OCI-LY1 (cell line): ENCODE results near the gene FBRS.

Experiments
- H2AFZ ChIP-seq: fragments of 200-600 bp; sonication (generic), shearing (Covaris generic); 2 replicates; pipeline ENCODE4 v1.6.0; 2014; ENCODE audit warnings: antibody characterized with exemption, mild to moderate bottlenecking, low read length
- H3F3A ChIP-seq: fragments of 200-600 bp; sonication (generic), shearing (Covaris generic); 2 replicates; pipeline ENCODE4 v1.6.0; 2014; ENCODE audit warnings: mild to moderate bottlenecking, antibody characterized with exemption, low read length, moderate library complexity; ENCODE audit not compliant: insufficient read depth
- H3K27ac ChIP-seq: fragments of 200-600 bp; sonication (generic); 2 replicates; pipeline ENCODE4 v1.5.1; 2014; ENCODE audit warnings: low read length, mixed run types, mild to moderate bottlenecking, low read depth; ENCODE audit not compliant: poor library complexity, severe bottlenecking
- H3K27me3 ChIP-seq: fragments of 200-600 bp; sonication (generic); 2 replicates; pipeline ENCODE4 v1.6.0; 2014; ENCODE audit warnings: antibody characterized with exemption, mild to moderate bottlenecking, low read length, moderate library complexity; ENCODE audit not compliant: insufficient read depth
- H3K36me3 ChIP-seq: fragments of 200-600 bp; sonication (generic); 2 replicates; pipeline ENCODE4 v1.6.1; 2014; ENCODE audit warnings: mild to moderate bottlenecking, antibody characterized with exemption, low read length, moderate library complexity, mixed read lengths; ENCODE audit not compliant: insufficient read depth
- H3K4me1 ChIP-seq: fragments of 200-600 bp; sonication (generic); 2 replicates; pipeline ENCODE4 v1.5.1; 2014; ENCODE audit warnings: mild to moderate bottlenecking, low read length, moderate library complexity; ENCODE audit not compliant: insufficient read depth, severe bottlenecking
- H3K4me2 ChIP-seq: fragments of 200-600 bp; sonication (generic), shearing (Covaris generic); 2 replicates; pipeline ENCODE4 v1.6.1; 2014; ENCODE audit warnings: low read length
- H3K4me3 ChIP-seq: fragments of 200-600 bp; sonication (generic); 2 replicates; pipeline ENCODE4 v1.5.1; 2014; ENCODE audit warnings: low read length, low read depth, mild to moderate bottlenecking, mixed read lengths; ENCODE audit not compliant: poor library complexity, severe bottlenecking
- H3K79me2 ChIP-seq: fragments of 200-600 bp; shearing (Covaris generic); 2 replicates; pipeline ENCODE4 v1.6.1; 2016; ENCODE audit warnings: mixed run types, low read length, mixed read lengths; ENCODE audit not compliant: insufficient read depth
- H3K9ac ChIP-seq: fragments of 200-600 bp; sonication (generic), shearing (Covaris generic); 2 replicates; pipeline ENCODE4 v1.6.1; 2014; ENCODE audit warnings: mild to moderate bottlenecking, low read length, mixed read lengths
- H3K9me2 ChIP-seq: fragments of 200-600 bp; sonication (generic), shearing (Covaris generic); 2 replicates; pipeline ENCODE4 v1.6.1; 2014; ENCODE audit warnings: low read depth, mild to moderate bottlenecking, low read length, mixed read lengths
- H3K9me3 ChIP-seq: fragments of 200-600 bp; shearing (Covaris generic); 2 replicates; pipeline ENCODE4 v1.6.1; 2014; ENCODE audit warnings: low read length, mixed read lengths
- H4K20me1 ChIP-seq: fragments of 200-600 bp; sonication (generic), shearing (Covaris generic); 2 replicates; pipeline ENCODE4 v1.6.0; 2016; ENCODE audit warnings: mild to moderate bottlenecking, low read length; ENCODE audit not compliant: insufficient read depth
- CTCF ChIP-seq: fragments of 200-600 bp; sonication (generic), shearing (Covaris generic); IDR thresholded peaks from 2 replicates; pipeline ENCODE4 v1.5.1; 2017; ENCODE audit warnings: mild to moderate bottlenecking, antibody characterized with exemption, low read length, moderate library complexity, mixed read lengths
- EZH2 ChIP-seq: fragments of 200-600 bp; sonication (generic), shearing (Covaris generic); IDR thresholded peaks from 2 replicates; pipeline ENCODE4 v1.8.0; 2017; ENCODE audit warnings: borderline replicate concordance, mixed run types, mild to moderate bottlenecking, antibody characterized with exemption, low read length, moderate library complexity, mixed read lengths

The FBRS gene

DNA sequence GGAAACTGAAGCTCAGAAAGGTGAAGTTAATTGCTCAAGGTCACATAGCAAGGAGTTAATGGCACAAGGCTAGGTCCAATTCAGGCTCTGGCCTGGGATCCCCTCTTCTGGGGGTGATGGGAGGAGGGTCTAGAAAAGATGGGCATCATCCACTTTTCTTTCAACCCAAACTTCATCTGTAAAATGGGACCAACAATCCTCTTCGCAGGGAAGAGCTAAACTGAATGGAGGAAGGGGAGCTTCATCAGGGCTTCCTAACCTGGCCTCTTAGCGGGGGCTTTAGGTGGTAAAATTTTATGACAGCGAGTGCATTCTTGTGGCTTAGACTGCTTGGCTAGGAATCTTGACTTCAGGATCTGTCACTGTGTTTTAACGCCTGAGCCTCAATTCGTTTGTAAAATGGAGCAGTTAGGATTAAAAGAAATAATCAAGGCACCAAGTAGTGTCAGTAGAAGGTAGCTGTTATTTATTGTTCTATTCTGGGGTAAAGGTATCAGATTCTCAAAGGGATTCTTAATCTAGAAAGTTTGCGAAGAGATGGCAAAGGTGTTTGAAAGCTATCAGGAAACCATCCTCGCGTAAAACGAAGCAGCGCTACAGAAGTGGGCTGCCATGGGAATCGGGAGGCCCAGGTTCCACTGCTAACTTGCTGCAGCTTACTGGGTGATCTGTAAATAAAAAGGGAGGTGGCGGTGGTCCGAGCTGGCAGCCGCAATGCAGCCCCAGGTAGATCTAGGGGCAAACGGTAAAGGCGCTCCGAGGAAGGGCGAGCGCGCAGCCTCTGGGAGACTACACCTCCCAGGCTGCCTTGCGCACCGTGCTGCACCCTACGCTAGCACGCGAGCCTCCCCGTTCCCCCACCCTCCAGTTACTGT is 39.3 kb downstream of the FBRS start:
- peaks cover 24% of the 10 kb centered on the region for H3K4me1 ChIP-seq
- H4K20me1 ChIP-seq = no peaks in the 10 kb centered on the region
- H3K4me2 ChIP-seq = peak overlapping the region; percentile 88
- no peaks in the 10 kb centered on the region for H3F3A ChIP-seq
- H3K9ac ChIP-seq = peak overlapping the region; percentile 90
- peak overlapping the region; percentile 95 for H3K27ac ChIP-seq
- H3K9me2 ChIP-seq = no peaks in the 10 kb centered on the region
- peaks cover 23% of the 10 kb centered on the region for H3K79me2 ChIP-seq
- H3K4me3 ChIP-seq = peak overlapping the region; percentile 74
- H3K27me3 ChIP-seq = no peaks in the 10 kb centered on the region
- H2AFZ ChIP-seq = no peak overlapping the region
- H3K9me3 ChIP-seq = no peaks in the 10 kb centered on the region
- TF ChIP-seq EZH2 (no peak), CTCF (no peak)
- H3K36me3 ChIP-seq = peaks cover 27% of the 10 kb centered on the region

DNA sequence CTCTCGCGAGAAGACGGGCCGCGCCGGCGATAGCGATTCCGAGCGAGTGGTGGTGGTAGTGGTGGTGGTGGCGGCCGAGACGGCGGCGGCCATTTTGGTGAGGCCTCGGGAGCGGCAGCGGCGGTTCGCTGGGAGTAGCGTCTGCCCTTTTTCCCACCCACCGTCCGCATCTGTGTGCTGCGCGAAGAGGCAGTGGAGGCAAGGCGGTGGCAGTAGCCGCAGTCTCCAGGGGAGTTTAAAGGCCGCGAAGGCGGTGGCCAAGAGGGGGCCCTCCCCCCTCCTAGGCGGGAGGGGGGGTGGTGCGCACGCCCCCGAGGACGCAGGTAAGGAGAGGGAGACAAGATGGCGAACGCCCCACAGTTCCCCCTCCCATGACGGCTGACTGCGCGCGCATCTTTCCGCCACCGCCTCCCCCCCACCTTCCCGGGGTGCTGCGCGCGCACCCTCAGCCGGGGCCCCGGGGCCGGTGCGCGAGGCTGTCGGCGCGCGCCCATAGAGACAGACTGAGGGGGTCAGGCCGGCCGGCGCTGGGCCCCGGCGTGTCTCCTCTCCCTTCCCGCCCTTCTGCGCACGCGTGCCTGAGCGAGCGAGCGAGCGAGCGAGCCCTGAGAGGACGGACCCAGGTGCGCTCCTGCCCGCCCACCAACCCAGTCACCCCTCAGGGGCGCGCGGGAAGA is 40.0 kb downstream of the FBRS start:
- TF ChIP-seq CTCF (no peak), EZH2 (no peak)
- Histone ChIP-seq H4K20me1 (no peaks in the 10 kb centered on the region), H3K9me3 (no peaks in the 10 kb centered on the region), H3K27ac (peak overlapping the region; percentile 95), H3K4me3 (peak overlapping the region; percentile 74), H3K27me3 (no peaks in the 10 kb centered on the region), H3K79me2 (peaks cover 23% of the 10 kb centered on the region), H3K4me1 (peaks cover 24% of the 10 kb centered on the region), H3K9me2 (no peaks in the 10 kb centered on the region), H3K36me3 (peaks cover 31% of the 10 kb centered on the region), H2AFZ (no peak overlapping the region), H3K4me2 (peak overlapping the region; percentile 88), H3K9ac (peak overlapping the region; percentile 90), H3F3A (no peaks in the 10 kb centered on the region)

DNA sequence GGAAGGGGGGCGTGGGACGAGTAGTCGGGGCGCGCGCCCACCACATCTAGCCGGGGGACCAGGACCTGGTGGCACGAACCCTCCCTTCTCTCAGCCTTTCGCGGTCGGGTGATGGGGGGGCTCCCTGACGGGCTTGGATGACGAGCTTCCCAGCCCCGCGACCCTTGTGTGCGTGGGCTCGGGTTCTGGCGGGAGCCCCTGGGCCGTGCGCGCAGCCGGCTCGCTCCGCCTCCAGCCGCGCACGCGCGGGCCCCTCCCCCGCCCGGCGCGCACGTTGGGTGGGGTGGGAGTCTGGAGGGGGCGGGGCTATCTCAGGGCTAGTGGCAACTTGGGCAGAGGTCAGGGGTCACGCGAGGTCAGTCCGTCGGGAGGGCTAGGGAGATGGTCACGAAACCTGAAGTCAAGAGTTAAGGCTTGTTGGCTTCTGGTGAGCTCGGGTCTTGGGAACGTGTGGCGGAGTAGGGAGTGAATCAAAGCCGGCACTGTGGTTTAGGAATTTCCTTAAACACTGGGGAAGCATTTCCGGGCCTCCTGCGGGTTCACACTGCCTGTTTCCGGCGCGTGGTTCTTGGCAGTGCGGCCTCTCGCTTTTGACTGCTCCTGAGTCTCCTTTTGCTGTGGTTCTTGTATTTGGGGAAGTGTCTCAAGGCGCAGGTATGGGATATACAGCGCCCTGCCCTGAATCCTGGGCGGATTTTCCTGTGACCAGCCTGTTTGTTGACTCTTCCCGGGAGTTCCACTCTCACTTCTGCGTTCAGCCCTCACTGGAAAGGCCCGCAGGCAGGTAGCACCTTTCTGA is 40.8 kb downstream of the FBRS start, which contains the start of gene SRCAP:
Gene SRCAP (plus strand): TSS at position 356 of the 799 bp plus-strand sequence. CDS start 1,654 bp downstream, outside the sequence.
- Histone ChIP-seq H3K4me3 (peak within 1 kb of the TSS; percentile 74), H3K9ac (peak within 1 kb of the TSS; percentile 90), H3F3A (no peaks in the 10 kb centered on the region), H3K9me3 (no peaks in the 10 kb centered on the region), H3K27ac (peak within 1 kb of the TSS; percentile 95), H3K4me2 (peak within 1 kb of the TSS; percentile 88), H3K4me1 (peaks cover 19% of the 10 kb centered on the region), H3K36me3 (peaks cover 35% of the 10 kb centered on the region), H3K79me2 (peaks cover 23% of the 10 kb centered on the region), H4K20me1 (no peaks in the 10 kb centered on the region), H3K9me2 (no peaks in the 10 kb centered on the region), H2AFZ (no peak within 1 kb of the TSS), H3K27me3 (no peaks in the 10 kb centered on the region)
- TF ChIP-seq CTCF = no peak
- TF ChIP-seq EZH2 = no peak
